Pancreas (tissue), 8 donors: ENCODE measurements around the gene KRTDAP. TPM values are rescaled to one million over a fixed set of nuclear protein-coding genes. Genes with fewer than 3 reads are reported as not detected.

ENCODE experiments used
- polyA plus RNA-seq, 2 donors: library from polyadenylated mRNA; stranded (reverse); fragments of 200-250 nt; gene quantifications; one replicate each; pipeline ENCODE4 v1.2.3, GENCODE V29; 2013
- total RNA-seq, 6 donors: library from RNA; stranded (reverse); fragmentation: NEBNext Ultra II Directional in 4 of 6; extraction: Animal tissue kit (Norgen Biotek cat#: 25700) in 4 of 6; gene quantifications; one replicate each; pipeline versions ENCODE4 v1.2.1 to v1.2.4, GENCODE V29; 2021 to 2023
- donor health status: healthy with polysubstance abuse.
- donor health status: DM: no; HTN: no; CAD: no; lungs with moderate emphysema.
- donor health status: DM: no; HTN: no; CAD: no.
- donor health status: Bipolar disorder and iron deficiency.
- donor health status: DM: yes; HTN: yes; CAD: no.
- donor health status: DM: no; HTN: no; CAD: no.
- donor health status: DM: no; HTN: no; CAD: no.
- donor health status: DM: yes; HTN: yes; CAD: no.

Gene KRTDAP
- total and polyA plus RNA-seq, 8 donors = 0.35 to 2.0 (median 1.3) TPM; not detected in 4

Other genes with a start within 250 kb of the KRTDAP start
- 100 to 1,000 TPM in 1 of 6 donors, 10 to 100 TPM in 5; 51.6 to 103 (median 67.0) TPM for gene LSR, start 241.5 kb downstream of the KRTDAP start, total RNA-seq
- gene LSR, start 241.5 kb downstream of the KRTDAP start, polyA plus RNA-seq = 10 to 100 TPM; 46.1 to 67.5 TPM
- gene USF2, start 221.5 kb downstream of the KRTDAP start, total RNA-seq = 10 to 100 TPM; 46.4 to 84.9 (median 59.8) TPM
- gene USF2, start 221.5 kb downstream of the KRTDAP start, polyA plus RNA-seq = 100 to 1,000 TPM; 106 to 112 TPM
- gene HAMP, start 207.9 kb downstream of the KRTDAP start, total RNA-seq = 10 to 100 TPM in 1 of 6 donors, 1 to 10 TPM in 4, under 1 TPM in 1; 0.69 to 10.2 (median 2.2) TPM
- 100 to 1,000 TPM in 1 of 2 donors, 10 to 100 TPM in 1; 24.5 to 138 TPM for gene HAMP, start 207.9 kb downstream of the KRTDAP start, polyA plus RNA-seq
- under 1 TPM in 1 of 6 donors, not detected in 5; 0.17 TPM for gene MAG, start 198.3 kb downstream of the KRTDAP start, total RNA-seq
- under 1 TPM in 1 of 2 donors, not detected in 1; 0.47 TPM for gene MAG, start 198.3 kb downstream of the KRTDAP start, polyA plus RNA-seq
- 1 to 10 TPM in 2 of 6 donors, under 1 TPM in 4; 0.32 to 2.1 (median 0.94) TPM for gene CD22, start 161.3 kb downstream of the KRTDAP start, total RNA-seq
- under 1 TPM; 0.38 to 0.49 TPM for gene CD22, start 161.3 kb downstream of the KRTDAP start, polyA plus RNA-seq
- 1 to 10 TPM in 4 of 6 donors, under 1 TPM in 2; 0.60 to 3.5 (median 1.8) TPM for gene FFAR1, start 142.6 kb downstream of the KRTDAP start, total RNA-seq
- gene FFAR1, start 142.6 kb downstream of the KRTDAP start, polyA plus RNA-seq = 10 to 100 TPM in 1 of 2 donors, 1 to 10 TPM in 1; 3.6 to 30.1 TPM
- gene FFAR3, start 132.0 kb downstream of the KRTDAP start, total RNA-seq = under 1 TPM in 5 of 6 donors, not detected in 1; 0.09 to 0.37 (median 0.26) TPM
- gene FFAR3, start 132.0 kb downstream of the KRTDAP start, polyA plus RNA-seq = 1 to 10 TPM; 1.5 to 2.7 TPM
- under 1 TPM in 2 of 6 donors, not detected in 4; 0.12 to 0.16 TPM for gene GPR42, start 119.4 kb downstream of the KRTDAP start, total RNA-seq
- under 1 TPM in 1 of 2 donors, not detected in 1; 0.52 TPM for gene GPR42, start 119.4 kb downstream of the KRTDAP start, polyA plus RNA-seq
- under 1 TPM in 4 of 6 donors, not detected in 2; 0.20 to 0.95 (median 0.35) TPM for gene FFAR2, start 42.2 kb downstream of the KRTDAP start, total RNA-seq
- gene FFAR2, start 42.2 kb downstream of the KRTDAP start, polyA plus RNA-seq = 1 to 10 TPM in 1 of 2 donors, under 1 TPM in 1; 0.30 to 2.5 TPM
- gene DMKN, start 23.2 kb upstream of the KRTDAP start, total RNA-seq = 10 to 100 TPM; 48.5 to 86.7 (median 60.0) TPM
- gene DMKN, start 23.2 kb upstream of the KRTDAP start, polyA plus RNA-seq = 100 to 1,000 TPM; 133 to 197 TPM
- not detected for gene SBSN, start 37.8 kb upstream of the KRTDAP start, total RNA-seq
- gene SBSN, start 37.8 kb upstream of the KRTDAP start, polyA plus RNA-seq = under 1 TPM; 0.15 to 0.16 TPM
- gene GAPDHS, start 43.0 kb upstream of the KRTDAP start, total RNA-seq = not detected
- not detected for gene GAPDHS, start 43.0 kb upstream of the KRTDAP start, polyA plus RNA-seq
- gene TMEM147, start 55.2 kb upstream of the KRTDAP start, total RNA-seq = 10 to 100 TPM; 44.3 to 63.9 (median 51.5) TPM
- 10 to 100 TPM; 70.2 to 91.1 TPM for gene TMEM147, start 55.2 kb upstream of the KRTDAP start, polyA plus RNA-seq
- gene ATP4A, start 73.2 kb upstream of the KRTDAP start, total RNA-seq = 1 to 10 TPM in 4 of 6 donors, under 1 TPM in 2; 0.28 to 3.0 (median 2.0) TPM
- 10 to 100 TPM in 1 of 2 donors, 1 to 10 TPM in 1; 6.0 to 10.8 TPM for gene ATP4A, start 73.2 kb upstream of the KRTDAP start, polyA plus RNA-seq
- not detected for gene PMIS2, start 95.7 kb upstream of the KRTDAP start, total RNA-seq
- gene PMIS2, start 95.7 kb upstream of the KRTDAP start, polyA plus RNA-seq = not detected
- gene HAUS5, start 122.3 kb upstream of the KRTDAP start, total RNA-seq = 10 to 100 TPM in 1 of 6 donors, 1 to 10 TPM in 5; 5.6 to 10.6 (median 6.5) TPM
- gene HAUS5, start 122.3 kb upstream of the KRTDAP start, polyA plus RNA-seq = 10 to 100 TPM; 22.1 to 22.5 TPM
- gene RBM42, start 138.6 kb upstream of the KRTDAP start, total RNA-seq = 10 to 100 TPM; 18.2 to 34.0 (median 28.3) TPM
- 10 to 100 TPM; 38.1 to 38.6 TPM for gene RBM42, start 138.6 kb upstream of the KRTDAP start, polyA plus RNA-seq
- 1 to 10 TPM in 3 of 6 donors, under 1 TPM in 3; 0.32 to 1.5 (median 0.99) TPM for gene ETV2, start 151.3 kb upstream of the KRTDAP start, total RNA-seq
- 1 to 10 TPM; 1.5 to 4.1 TPM for gene ETV2, start 151.3 kb upstream of the KRTDAP start, polyA plus RNA-seq
- 100 to 1,000 TPM; 119 to 164 (median 147) TPM for gene COX6B1, start 157.9 kb upstream of the KRTDAP start, total RNA-seq
- gene COX6B1, start 157.9 kb upstream of the KRTDAP start, polyA plus RNA-seq = 100 to 1,000 TPM; 328 to 491 TPM
- not detected for gene UPK1A, start 176.1 kb upstream of the KRTDAP start, total RNA-seq
- gene UPK1A, start 176.1 kb upstream of the KRTDAP start, polyA plus RNA-seq = under 1 TPM in 1 of 2 donors, not detected in 1; 0.16 TPM
- under 1 TPM in 1 of 6 donors, not detected in 5; 0.13 TPM for gene ZBTB32, start 214.1 kb upstream of the KRTDAP start, total RNA-seq
- under 1 TPM in 1 of 2 donors, not detected in 1; 0.14 TPM for gene ZBTB32, start 214.1 kb upstream of the KRTDAP start, polyA plus RNA-seq
- gene KMT2B, start 227.5 kb upstream of the KRTDAP start, total RNA-seq = 10 to 100 TPM; 16.7 to 28.4 (median 23.8) TPM
- gene KMT2B, start 227.5 kb upstream of the KRTDAP start, polyA plus RNA-seq = 10 to 100 TPM; 56.0 to 59.9 TPM